ENCODE data around the gene DERL3. TPM values are rescaled to one million over a fixed set of nuclear protein-coding genes. Genes with fewer than 3 reads are reported as not detected.

The DERL3 gene
- total RNA-seq, 1 donor: 6.7 TPM

DNA sequence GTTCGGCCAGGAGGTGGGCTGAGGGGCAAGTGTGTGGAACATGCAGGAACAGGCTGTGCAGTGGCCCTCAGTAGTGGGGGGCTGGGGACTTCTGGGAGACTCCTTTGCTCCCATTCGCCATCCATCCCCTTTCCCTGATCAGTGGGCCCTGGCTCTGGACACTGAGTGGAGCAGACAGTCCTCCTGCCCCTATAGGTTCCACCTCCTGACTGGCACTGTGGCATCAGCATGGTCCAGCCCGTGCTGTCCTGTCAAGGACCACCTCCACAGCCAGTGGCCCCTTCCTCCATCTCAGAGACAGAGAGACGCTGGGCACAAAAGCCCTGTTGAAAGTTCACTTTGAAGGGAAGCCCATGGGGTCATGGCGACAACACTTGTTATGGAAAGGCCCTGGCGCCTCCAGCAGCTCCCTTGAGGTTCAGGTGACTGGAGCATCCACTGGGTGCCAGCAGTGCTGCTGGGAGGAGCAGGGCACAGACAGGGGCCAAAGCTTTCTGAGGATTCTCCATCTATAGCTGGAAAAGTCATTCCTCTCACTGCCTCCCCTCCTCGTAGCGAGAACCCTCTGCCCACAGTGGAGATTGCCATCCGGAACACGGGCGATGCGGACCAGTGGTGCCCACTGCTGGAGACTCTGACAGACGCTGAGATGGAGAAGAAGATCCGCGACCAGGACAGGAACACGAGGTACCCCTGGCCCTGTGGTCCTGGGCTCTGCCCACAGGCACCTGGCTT, 5.6 kb downstream of the DERL3 start:
- DNase-seq (ENCODE audit: low read depth in 2 of 3, low spot score in 2 of 3): no peak

DNA sequence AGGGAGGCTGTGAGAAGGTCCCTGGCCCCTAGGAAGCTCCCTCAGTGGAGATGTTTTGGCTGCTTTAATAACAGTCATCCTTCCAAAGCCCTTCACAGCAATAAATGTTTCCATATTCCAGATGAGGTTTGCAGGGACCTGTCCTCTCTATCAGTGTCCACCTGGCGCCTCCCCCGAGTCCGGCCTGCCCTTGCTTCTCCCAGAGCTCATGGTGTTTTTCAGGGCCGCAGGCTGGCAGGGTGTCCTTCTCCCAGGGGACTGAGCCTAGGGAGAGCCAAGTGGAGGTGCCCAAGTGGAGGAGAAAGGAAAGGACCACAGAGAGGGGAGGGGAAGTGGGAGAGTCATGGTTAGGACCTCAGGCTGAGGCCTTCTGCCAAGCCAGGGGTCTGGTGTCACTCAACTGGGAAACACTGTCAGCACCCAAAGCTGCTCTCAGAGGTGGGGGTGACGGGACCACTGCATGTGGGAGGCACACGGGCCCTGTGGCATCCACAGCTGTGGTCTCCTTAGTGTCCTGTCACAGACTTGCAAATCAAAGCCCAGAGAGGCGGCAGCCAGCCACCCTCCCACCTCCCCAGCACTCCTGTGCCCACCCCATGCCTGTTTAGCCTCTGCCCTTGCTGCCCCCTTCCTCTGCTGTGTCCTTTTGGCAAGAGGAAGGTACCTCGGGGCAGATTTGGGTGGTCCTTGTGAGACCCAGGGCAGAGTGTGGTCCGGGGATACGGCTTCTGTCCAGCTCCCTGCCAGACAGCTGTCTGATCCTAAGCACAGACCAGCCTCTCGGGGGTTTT, 6.4 kb downstream of the DERL3 start:
- no peak for DNase-seq (ENCODE audit: low read depth in 2 of 3, low spot score in 2 of 3)

DNA sequence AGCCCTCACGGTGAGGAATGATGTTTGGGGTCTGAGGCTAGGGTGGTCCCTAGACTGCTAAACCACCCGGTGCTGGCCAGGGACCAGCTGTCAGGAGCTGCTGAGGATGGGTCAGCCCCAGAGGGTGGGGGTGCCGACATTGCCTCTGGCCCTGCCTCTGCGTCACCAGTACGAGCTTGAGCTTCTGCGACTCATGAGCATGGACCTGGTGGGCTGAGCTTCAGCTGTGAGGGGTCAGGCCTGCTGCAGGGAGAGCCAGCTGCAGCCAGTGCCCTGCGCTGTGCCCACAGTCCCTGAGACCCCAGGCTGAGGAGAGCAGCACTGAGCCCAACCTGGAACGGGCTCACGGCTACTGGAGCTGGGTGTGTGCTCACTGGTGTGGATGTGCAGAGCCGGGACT, 7.0 kb downstream of the DERL3 start:
- DNase-seq (ENCODE audit: low read depth in 2 of 3, low spot score in 2 of 3): no peak

DNA sequence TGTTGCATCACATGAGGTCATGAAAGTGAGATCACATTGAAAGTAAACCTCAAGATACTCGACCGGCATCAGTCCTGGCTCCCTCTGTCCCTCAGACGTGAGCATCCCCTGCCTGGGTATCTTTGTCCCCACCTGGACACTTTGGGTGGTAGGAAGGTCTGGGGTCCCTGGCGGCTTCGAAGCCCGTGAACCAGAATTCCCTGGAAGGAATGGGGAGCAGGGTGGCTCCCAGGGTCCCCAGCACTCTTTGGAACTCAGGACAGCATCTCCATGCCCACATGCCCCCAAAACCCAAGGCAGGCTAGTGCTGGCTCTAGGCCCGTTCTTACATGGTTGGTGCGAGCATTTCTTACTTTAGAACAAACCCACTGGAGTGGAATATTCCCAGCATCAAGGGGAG, 7.5 kb downstream of the DERL3 start:
- no peak for DNase-seq (ENCODE audit: low read depth in 2 of 3, low spot score in 2 of 3)

DNA sequence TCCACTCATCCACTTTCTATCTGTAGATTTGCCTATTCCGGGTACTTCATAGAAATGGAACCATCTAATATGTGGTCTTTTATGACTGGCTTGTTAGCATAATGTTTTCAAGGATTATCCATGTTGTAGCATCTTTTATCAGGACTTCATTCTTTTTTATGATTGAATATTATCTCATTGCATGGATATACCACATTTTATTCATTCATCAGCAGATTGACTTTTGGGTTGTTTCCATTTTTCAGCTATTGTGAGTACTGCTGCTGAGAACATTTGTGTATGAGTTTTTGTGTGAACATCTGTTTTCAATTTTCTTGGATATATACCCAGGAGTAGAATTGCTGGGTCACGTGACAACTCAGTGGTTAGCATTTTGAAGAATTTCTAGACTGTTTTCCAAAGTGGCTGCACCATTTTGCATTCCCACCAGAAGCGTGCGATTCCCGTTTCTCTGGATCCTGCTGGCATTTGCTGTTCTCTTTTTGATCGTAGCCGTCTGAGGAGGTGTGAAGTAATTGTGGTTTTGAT, 8.9 kb downstream of the DERL3 start:
- DNase-seq (ENCODE audit: low read depth in 2 of 3, low spot score in 2 of 3): no peak

DNA sequence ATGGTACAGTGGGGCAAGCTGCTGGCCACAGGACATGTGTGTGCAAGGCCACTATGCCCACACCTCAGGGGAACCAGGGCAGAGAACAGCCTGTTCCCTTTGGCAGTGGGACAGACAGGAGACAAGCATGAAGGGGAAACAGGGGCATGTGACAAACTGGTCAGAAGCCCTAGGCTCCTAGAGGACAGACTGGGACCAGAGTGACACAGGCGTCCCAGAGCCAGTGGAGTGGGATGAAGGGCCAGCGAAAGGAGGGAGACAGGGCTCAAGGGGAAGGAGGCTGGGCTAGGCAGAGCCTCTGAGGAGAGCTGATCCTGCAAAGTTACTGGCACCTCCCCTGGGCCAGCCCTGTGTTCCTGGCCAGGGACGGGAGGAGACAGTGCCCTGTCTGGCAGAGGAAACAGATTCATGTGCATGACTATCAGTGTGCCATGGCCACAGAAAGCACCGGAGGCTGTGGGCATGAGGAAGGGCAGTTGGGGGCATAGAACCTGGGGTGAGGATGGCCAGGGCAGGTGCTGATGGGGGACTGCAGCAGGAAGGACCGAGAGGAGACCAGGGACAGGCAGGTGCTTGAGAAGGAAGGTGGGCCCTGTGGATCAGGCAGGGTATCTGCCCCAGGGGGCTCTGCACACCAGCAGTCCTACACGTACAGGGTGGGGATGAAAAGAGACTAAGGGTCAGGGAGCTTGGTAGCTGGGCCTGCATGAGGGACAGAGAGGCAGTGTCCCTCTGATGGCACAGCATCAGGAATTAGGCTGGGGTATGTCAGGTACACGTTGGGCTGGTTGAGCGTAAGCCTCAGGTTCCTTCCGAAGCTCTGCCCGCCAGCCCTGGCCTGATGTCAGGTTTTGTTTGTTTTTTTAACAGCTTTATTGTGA, 9.8 kb downstream of the DERL3 start:
- no peak for DNase-seq (ENCODE audit: low read depth in 2 of 3, low spot score in 2 of 3)

DNA sequence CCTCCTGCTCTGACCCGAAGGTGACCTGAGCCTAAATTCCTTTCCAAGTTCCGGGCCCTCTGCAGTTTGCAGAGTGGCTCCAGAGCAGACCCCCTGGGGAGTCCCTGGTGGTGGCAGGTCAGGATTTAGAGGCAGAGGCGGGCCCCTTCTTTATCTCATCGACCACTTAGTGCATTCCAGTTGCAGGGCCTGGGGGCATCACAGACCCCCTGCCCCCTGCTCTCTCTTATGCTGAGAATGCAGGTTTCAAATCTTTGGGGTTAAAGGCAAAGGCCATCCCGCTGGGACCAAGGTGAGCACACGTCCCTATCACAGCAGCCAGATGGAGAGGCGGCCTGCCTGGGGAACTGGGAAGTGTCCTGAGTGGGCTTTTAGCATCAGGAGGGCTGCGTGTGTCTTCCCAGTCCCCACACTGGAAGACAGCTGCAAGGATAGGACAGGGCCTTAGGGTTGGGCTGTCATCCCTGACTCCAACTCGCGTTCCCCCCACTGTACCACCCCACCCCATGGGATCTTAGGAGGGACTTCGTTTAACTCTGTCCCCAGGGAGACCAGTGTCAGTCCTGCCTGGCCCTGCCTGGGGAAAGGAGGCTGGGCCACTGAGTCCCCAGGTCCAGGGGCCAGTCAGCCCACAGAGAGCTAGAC, 11.3 kb downstream of the DERL3 start:
- DNase-seq (ENCODE audit: low read depth in 2 of 3, low spot score in 2 of 3): no peak

DNA sequence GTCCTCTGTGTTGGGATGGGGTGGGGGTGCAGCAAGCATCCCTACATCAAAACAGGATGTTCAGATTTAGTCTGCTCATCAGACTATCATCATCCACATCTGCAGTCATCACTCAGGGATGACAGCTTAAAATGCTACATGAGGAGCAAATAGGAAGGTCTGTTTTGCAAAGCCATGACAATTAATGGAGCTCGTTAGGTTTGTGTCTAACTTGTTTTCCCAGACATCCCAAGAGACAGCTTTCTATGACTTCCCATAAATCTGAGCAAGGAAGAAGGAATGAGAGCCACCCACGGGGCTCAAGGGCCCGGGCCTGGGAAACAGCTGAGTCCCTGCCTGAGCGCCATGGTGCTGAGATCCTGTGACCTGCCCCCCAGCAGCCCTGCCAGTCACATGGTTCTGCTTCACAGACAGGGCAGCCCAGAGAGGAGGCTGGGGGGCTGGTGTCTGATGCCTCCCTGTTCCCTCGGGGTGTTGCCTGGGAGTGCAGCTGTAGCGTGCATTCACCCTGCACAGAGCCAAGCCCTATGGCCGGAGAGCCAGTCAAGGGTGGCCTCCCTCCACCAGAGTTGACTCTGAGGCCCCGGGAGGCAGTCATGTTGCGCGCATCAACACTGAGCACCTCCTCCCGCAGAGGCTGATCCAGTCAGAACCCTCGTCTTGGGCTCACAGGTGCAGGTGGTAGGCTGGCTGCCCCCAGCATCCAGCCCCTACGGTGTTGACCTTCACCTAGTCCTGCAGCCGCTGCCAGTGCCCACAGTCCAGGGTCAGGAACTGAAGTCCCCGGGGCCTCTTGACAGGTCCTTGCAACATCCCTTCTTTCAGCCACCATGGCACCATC, 12.1 kb downstream of the DERL3 start:
- no peak for DNase-seq (ENCODE audit: low read depth in 2 of 3, low spot score in 2 of 3)

DNA sequence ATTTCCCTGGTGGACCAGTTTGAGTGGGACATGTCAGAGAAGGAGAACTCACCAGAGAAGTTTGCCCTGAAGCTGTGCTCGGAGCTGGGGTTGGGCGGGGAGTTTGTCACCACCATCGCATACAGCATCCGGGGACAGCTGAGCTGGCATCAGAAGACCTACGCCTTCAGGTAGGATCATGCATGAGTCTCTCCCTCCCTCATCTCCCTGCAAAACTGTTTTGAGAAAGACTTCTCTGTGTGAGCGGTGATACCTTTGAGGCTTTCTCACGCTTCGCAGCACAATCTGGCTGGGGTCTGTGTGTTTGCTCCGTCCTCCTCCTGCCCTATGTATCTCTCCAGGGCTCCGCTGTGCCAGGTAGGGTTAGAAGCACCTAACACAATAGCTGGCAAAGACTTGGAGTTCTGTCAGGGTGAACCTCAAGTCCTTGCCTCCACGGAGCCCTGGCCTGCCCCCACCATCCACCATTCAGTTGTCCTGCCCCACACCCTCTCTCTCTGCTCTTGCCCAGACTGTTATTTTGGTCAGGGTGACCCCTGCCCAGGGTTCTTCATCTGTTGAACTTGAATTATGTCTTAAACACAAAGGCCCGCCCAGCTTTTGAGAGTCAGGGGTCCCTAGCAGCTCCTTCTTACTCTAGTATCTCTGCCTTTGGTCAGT, 13.4 kb downstream of the DERL3 start:
- DNase-seq (ENCODE audit: low read depth in 2 of 3, low spot score in 2 of 3): no peak

DNA sequence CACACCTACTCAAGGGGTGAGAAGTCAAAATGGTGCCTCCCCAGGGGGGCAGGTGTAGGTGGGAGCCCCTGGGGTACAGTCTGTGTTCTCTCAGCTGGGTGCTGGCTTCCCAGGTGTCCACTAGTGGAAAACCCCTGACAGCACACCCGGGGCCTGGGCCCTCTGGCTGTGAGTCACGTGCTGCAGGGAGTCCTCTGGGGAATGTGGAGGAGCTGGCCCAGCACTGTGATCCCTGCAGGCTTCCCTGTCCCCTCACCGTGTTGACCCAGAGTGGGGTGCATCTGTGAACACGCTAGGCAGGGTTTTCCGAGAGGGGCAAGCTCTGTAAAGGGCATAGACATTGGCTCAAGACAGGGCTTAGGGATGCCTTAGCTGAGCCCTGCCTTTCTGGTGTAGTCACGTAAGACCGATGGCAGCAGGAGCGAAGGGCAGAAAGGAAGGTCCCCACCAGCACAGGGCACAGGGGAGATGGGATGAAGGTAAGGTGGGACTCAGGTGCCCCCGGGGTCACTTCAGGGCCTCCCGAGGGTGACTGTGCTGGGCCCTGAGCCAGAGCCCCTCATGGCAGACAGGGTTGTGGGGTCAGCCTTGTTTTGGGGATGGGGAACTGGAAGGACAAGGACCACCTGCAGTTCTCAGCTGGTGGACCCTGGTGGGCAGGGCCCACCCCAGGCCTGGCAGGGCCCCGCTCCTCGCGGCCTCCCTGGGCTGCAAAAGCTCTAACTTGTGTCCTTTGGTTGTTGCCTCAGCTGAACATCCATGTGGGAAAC, 14.1 kb downstream of the DERL3 start:
- DNase-seq (ENCODE audit: low read depth in 2 of 3, low spot score in 2 of 3): no peak

DNA sequence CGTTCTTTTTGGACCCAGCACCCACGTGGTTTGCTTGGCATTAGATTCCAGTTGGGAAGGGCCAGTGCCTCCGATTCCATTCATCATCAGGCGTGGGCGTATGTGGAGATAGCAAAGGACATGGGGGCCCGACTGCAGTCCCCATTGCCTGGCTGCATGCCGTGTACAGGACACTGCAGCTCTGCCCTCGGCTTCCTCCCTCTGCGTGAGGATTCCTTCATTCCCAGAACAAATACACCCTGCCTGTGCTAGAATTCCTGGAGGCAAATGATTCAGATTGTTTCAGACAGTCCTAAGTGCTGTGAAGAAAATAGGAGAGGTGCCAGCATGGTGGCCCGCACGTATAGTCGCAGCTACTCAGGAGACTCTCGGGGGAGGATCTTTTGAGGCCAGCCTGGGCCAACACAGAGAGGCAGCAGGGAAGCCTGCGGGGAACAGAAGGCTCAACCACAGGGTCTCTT, 15.4 kb downstream of the DERL3 start:
- DNase-seq (ENCODE audit: low read depth in 2 of 3, low spot score in 2 of 3): no peak

DNA sequence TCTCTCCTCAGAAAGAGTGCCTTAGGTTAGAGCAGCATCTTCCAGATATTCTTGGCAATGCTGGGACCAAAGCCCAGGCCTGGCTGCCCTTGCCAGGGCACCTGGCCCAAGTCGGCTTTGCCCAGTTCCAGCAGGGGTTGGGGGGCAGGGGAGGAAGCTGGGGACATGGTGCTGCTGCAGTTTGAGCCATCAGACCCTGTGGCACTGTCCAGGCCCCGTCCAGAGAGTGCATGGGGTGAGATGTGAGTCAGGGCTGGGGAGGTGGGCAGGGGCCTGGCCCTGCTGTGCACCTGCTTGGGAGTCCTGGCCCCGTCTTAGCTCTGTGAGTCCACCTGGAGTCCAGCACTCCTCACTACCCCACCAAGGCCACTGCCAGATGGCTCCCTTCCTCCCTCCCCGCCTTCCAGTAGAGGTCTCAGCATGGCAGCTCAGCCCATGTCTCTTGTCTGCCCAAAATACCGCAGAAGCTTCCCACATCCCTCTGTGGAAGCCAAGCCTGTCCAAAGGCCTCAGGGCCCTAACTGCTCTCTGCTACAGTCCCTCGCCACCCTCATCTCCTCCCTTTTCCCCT, 16.6 kb downstream of the DERL3 start:
- no peak for DNase-seq (ENCODE audit: low read depth in 2 of 3, low spot score in 2 of 3)

DNA sequence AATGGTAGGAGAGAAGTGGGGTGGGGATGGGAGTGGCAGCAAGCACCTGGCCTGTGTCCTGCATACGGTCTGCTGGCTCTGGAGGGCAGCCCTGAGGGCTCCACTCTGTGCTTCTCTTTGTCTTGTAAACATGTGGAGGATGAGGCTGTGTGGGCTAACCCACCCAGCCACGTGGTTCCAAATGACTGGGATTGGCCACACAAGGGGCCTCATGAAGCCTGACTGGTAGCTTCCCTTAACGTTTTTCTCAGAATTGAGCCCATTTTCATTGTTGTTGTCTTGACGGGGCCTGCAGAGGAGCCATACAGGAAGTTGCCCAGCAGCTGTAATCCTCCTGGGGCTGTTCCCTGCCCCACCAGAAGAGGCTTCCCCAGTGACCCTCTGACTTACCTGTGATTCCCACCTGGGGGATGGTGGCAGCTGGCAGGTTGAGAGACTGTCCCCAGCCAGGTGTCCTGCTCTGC, 18.0 kb downstream of the DERL3 start:
- DNase-seq (ENCODE audit: low read depth in 2 of 3, low spot score in 2 of 3): no peak

DNA sequence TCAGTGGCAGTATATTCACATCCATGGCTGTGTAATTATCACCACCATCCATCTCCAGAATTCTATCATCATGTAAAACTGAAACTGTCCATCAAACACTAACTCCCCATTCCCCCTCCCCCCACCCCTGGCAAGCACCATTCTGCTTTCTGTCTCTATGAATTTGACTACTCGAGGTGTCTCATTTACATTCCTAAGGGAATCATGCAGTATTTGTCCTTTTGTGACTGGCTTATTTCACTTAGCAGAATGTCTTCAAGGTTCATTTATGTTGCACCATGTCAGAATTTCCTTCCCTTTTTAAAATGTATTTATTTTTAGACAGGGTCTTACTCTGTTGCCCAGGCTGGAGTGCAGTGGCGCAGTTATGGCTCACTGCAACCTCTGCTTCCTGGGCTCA, 20.3 kb downstream of the DERL3 start:
- no peak for DNase-seq (ENCODE audit: low read depth in 2 of 3, low spot score in 2 of 3)

DNA sequence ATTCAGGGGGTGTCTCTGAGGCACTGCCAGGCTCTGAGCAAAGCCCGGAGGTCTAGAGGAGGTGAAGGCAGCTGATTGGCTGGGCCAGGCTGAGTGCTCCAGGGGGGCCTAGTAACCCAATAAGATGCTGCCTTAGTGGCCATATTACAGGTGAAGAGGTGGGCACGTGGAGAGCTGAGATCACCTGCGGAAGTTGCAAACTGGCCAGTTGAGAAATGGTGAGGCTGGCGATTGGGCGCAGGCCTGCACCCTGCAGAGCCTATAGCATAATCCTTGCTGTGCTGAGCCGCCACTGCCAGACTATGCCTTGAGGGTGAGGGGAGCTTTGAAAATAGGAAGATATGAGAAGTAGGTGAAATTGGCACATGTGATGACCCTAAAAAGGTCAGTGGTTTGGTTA, 21.7 kb downstream of the DERL3 start:
- no peak for DNase-seq (ENCODE audit: low read depth in 2 of 3, low spot score in 2 of 3)

DNA sequence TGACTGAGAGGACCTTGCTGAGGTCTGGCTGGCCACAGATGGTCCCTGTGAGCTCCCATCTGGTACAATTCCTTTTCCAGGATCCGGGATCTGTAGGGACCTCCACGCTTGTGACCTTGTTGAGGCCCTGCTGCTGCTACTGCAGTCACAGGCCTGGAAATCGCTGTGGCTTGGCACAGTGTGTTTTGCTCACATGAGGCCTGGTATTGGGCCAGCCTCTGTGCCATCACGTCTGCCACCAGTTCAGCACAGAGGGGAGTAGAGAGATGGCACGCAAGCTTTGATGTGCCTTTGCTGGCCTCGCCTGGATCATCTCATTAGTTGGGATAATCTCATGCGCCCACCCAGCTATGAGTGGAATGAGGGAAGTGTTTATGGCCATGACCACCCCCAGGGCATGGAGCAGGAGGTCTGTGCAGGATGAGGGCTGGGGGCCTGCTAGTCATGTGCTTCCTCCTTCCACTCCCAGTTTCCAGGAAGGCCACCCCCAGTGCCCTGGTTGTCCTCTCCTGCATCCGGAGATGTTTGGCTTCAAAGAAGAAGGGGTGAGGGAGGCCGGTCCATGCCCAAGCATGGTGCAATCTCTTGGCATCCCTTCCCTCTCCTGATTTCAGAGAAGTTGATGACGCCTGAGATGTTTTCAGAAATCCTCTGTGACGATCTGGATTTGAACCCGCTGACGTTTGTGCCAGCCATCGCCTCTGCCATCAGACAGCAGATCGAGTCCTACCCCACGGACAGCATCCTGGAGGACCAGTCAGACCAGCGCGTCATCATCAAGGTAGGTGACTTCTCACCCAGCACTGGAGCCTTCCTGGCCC, 22.4 kb downstream of the DERL3 start:
- no peak for DNase-seq (ENCODE audit: low read depth in 2 of 3, low spot score in 2 of 3)

DNA sequence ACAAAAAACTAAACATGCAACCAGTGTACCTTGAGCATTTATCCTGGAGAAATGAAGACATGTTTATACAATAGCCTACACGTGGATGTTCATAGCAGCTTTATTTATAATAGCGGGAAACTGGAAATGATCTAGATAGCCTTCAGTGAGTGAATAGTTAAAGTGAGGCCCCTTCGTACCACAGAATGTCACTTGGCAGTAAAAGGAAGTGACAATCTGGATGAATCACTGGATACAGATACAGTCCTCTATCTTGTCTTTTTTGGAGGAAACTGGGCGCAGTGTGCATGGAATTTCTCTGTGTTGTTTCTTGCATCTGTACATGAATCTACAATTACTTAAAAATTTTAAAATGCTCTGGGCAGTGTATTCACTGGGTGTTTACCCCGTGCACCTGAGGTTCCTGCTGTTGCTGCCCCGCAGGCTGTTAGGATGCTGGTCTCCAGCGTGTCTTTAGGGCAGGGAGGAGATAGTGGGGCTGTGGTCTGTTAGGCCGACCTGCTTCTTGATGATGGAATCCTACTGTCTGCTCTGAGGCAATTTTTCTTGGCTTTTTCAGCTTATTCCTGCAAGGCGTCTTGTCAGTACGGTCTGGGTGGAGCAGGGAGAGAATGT, 23.2 kb downstream of the DERL3 start:
- no peak for DNase-seq (ENCODE audit: low read depth in 2 of 3, low spot score in 2 of 3)

All from hematopoietic multipotent progenitor cell (in vitro differentiated cells).